Stimulated activated CD8-positive, alpha-beta memory T cell treated with anti-CD3 and anti-CD28 coated beads, Interleukin-7, amount 100 ng/mL, for 48 hours (primary cell): ENCODE results near the gene FAM240A.

Experiments used
- DNase-seq, 2 donors: peaks; one replicate each; pipeline ENCODE4 v3.0.0-alpha.2; 2020; ENCODE audit warnings: low read depth in 1 of 2; ENCODE audit errors: extremely low read depth in 1 of 2

Gene FAM240A

DNA sequence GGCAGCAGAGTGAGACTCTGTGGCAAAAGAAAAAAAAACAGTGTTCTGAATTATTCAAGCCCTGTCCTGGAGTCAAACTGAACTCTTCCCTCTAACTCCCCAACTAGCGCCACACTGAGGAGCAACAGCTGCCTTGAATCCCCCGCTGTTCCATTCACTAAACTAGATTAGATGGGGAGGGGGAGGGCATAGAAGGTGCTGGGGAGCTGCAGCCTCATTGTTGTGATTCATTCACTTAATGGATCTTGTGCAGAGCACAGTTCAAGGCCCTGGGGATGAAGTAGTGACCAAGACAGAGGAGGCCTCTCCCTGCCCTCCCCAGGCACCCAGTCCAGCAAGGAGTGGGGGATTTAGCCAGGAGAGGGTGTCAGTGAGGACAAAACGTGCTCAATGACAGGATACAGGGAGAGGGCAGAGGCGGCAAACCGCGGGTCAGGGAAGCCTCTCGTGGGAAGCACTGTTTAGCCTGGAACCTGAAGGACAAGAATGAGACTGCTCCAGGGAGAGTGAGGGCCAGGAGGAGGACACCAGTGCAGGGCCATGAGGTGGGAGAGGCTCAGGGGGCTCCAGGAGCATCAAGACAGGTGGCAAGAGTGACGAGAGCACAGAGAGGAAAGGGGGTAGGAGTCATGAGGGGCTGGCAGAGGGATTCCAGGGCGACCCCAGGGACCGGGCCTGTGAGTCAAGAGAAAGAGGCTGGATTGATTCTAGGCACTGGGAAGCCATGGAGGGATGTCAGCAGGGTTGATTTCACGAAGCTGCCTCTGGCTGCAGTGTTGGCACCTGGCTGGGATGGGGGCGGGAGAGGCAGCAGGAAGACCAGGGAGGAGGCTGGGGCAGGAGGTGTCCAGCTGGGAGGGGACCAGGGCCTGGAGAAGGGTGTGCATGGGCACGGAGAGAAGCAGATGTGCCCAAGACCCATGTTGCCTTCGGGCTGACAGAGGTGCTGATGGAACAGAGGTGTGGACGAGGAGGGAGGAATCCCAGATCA lies 49.7 kb downstream of the FAM240A start:
- no peak for DNase-seq

DNA sequence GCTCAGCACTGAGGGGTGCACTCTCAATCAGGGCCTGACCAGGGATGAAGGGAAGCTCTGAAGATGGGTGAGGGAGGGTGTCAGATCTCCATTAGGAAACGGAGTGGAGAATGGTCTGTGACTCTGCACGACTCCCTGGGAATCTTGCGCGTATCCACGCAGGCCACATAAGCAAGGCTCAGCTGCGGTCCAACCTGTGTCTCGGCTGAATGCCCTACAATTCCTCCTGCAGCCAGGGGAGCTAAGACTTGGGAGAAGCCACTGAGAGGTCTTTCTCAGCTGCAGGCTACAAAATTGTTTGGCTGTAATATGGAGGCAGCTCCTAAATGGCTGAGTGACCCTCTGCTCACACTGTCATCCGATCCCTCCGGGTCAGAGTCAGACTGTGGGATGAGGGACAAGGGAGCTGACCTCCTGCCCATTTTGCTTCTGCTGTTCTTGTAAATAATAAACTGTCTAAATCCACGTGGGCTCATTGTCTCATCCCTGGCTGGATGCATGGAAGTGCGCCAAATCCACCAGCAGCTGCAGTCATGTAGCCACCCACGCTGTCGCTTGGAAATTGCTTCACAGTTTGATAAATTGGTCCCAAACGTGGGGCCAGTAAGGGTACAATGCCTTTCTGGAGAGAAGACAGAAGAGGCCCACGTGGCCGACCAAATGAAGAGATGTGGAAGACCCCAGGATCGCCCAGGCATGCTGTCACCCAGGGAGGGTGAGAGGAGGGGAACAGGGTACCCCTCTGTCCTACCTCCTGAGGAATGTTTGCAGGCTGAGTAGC lies 50.6 kb downstream of the FAM240A start:
- DNase-seq: no peak

DNA sequence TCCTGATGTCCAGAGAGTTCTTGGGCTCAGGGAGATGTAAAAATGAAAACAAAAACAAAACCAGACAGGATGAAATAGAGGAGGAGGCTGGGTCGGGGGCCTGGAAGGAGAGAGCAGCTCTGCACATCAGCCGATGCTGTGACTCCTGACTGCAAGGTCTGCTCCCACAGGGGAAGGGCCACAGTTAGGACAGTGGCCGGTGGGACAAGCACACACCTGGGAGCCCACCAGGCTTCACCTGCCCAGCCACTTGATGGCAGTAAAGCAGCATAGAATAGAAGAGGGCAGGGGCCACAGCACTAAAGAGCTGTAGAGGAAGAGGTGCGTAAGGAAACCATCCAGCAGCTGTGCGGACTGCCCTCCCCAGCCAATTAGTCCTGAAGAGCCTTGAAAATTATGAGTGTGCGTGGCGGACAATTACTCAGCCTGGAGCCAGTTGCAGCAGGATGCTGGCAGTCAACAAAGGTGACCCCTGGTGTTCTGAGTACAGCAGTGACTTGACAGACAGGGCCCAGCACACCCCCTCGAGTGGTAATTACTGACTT lies 51.3 kb downstream of the FAM240A start:
- no peak for DNase-seq

DNA sequence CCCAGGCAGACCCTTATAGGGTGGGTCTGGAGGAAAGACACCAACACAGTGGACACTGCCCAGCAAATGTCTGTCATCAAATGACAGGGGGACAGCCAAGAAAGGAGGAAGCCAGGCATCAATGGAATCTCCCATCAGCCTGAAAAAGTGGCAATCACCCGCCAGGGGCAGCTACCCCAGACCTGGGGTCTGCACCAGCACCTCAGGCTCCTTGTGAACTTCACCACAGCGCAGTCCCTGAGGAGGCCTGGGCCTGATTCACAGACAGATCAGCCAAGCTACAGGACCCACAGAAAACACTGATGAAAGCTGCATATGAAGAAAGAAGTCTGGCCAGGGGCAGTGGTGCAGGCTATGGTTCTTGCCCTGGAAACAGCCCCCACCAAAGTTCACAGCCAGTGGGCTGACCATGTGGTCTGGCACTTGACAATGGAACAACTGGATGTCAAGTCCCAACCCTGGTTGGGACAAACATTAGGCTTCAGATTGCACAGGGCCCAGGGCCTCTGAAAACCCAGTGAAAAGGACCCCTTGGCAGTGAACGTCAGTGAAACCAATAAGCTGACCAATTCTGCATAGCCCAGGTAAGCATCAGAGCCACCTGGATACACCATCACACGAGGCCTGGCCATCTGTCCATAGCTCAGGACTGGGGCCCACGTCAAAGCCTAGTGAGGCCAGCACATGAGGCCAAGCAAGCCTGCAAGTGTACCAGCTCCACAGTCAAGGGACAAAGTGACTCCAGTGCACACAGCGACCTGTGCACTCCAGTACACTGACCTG lies 52.1 kb downstream of the FAM240A start:
- DNase-seq: no peak

DNA sequence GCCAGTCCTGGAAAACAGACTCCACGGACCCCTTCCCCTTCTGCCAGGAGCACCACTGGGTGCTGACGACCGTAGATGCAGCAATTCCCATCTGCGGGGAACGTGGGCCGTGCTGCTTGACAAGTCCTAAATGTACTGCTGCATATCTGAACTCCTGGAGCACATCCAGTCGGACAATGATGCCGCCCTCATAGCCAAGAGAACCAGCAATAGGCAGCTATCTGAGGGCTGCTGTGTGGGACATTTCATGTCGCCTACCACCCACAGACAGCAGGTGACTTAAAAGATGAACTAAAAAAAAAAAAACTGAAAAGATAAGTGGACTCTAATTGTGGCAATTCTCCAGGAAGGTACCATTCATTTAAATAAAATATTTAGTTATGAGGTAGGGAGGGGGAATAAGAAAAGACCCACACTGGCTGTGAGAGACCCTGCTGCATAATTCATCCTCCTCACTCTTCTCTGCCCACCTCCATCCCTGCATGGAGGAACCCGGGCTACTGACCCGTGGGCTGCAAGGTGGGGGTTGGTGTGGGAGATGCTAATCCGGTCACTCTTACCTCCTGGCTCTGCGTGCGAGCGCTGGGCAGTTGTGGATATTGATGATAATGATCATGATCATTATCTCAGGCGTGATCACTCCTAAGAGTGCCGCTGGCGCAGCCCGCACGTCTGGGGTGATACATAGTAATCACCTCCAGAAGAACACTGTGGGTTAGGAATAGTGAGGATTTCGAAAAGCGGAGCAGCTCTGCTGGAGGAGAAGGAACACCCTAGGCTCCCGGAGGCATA lies 52.8 kb downstream of the FAM240A start:
- no peak for DNase-seq

DNA sequence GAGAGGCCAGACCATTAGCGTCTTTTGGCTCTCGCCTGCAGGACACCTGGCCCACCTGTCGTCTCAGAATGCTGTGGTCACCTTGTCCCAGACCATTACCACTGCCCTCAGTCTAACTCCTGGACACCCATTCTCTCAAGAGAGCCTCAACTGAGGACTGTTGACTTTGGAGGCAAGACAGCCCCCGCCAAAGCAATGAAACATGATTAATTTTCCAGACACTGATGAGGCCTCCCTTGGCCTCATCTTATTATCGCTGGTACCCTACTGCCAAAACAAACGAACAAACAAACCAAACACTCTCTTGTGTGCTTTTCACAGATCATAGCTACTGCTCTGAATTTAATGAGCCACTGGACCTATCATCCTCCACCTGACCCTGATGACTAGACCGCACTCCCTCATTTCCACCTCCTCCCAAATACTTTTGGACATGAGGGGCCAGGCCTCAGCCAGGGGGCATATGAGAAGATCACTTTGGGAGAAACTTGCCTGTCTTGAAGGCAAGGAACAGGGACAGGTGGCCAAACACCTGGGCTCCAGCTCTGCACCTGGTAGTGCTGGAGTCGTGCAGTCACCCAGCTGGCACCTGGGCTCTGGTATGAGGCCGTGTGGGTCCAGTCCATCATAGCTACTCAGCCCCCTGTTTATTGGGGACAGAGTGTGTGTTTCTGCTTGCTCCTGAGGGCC lies 53.6 kb downstream of the FAM240A start:
- DNase-seq: no peak

DNA sequence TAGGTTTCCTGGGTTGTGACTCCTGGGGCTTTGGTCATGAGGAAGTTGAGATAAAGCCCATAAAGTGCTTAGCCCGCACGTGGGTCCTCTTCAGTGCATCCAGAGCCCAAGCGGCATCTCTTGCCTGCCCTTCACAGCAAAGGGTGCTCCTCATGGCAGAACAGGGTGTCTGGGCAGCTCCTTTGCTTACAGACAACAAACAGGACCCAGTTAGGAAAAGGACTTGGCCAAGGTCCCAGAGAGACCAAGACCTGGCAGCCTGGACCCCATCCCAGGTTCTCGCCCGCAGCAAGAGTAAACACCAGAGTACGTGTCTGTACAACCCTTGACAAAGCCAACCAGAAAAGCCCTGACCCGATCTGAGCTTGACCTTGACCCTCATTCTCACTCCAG lies 54.1 kb downstream of the FAM240A start:
- DNase-seq: no peak

DNA sequence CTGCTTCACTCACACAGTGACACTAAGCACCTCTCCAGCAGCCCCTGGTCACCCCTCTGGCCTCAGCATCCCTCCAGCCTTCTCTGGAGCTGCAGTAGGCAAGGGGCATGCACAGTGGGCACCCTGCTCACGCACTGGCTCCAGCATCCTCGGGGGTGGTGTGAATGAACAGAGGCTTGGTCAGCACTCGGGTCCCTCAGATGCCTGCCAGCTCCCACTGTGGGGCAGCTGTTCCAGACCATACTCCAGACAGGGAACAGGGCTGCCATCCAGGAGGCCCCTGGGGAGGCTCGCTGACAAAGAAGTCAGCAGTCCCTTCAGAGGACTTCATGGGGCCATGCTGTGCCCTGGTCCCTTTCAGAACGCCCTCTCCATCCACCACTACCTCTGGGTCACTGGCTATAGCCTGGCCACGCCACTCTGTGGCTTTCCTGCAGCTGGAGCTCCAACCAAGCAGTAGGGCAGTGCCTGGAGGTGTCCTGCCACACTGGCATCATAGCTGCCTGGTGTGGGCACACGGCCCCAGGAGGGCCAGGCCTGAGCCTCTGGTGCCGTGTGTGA lies 54.8 kb downstream of the FAM240A start:
- no peak for DNase-seq

DNA sequence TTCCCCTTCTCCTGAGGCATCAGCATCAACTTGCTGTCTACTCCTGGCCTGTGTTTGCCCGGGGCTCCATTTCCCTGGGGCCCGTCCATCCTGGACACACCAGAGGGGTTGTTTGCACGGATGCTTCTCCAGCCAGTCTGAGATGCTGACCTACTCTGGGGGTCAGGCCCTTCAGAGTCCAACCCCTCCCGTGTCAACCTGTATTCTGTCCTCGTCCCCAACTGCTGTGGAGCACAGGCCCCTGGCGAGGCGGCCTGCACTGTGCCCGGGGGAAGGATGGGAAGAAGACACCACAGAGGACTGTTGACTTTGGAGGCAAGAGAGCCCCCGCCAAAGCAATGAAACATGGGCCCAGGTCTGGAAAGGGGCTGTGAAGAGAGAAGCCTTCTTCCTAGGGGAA lies 55.3 kb downstream of the FAM240A start:
- no peak for DNase-seq

DNA sequence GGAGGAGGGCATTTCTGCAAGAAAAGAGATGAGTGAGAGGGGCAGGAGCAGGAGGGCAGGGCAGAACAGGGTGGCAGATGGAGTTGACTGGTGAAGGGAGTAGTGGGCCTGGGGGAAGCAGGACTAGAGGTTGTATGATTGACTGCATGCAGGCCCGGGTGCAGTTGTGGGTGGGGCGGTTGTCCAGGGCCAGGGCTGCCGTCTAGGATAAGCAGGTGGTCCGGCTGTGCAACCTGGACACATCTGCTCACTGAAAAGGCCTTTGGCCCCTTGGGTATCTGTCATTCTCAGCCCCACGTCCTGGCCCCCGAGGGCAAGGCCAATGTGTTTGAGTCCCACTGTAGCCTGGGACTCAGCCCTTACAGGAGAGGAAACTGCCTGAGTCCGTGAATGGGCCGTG lies 55.8 kb downstream of the FAM240A start:
- DNase-seq: no peak

DNA sequence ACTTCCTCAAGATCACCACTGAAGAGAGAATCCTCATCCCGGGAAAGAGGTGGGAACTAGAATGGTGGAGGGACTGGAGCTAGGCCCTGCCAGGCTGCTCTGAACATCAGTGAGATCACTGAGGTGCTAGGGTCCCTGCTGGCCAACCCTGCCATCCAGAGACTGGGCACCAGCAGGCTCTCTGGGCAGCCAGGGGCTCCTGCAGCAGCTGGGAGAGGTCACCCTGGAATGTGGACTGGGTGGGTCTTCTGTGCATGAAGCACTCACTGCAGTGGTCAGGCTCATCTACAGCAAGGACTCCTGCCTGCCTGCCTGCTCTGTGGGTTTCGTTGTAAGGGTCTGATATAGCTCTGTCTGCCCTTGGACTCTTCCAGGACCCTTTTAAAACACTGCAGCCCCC lies 56.3 kb downstream of the FAM240A start:
- no peak for DNase-seq

DNA sequence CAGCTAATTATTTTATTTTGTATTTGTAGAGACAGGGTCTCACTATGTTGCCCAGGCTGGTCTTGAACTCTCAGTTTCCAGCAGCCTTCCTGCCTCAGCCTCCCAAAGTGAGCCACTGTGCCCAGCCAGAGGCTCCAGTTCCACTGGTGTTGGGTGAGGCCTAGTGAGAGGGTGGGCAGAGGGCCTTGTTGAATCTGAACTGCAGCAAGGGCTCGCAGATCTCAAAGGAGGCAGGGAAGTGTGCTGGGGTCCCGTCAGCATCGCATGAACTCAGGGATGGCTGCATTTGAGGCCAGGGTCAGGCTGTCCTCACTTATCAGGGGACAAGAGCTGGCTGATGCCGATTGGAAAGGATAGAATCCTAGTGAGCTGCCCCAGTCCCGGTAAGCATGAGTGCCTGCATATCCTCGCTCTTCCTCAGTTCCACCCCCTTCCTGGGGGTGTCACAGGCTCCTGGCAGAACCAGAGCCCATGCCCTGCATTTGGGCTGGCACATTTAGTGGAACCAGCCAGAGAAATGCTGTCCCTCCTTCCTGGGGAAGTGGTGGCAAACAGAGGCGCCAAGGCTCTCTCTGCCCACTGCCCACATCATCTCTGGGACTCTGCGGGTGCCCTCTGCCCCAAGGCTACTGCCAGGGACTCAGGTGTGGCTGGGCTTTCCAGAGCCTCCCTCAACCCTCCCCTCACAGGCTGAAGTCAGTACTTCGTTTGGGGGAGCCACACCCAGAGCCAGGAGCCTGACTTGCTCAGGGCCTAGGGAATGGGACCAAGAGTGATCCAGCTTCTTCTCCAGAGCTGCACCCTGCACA lies 57.1 kb downstream of the FAM240A start:
- DNase-seq: no peak

DNA sequence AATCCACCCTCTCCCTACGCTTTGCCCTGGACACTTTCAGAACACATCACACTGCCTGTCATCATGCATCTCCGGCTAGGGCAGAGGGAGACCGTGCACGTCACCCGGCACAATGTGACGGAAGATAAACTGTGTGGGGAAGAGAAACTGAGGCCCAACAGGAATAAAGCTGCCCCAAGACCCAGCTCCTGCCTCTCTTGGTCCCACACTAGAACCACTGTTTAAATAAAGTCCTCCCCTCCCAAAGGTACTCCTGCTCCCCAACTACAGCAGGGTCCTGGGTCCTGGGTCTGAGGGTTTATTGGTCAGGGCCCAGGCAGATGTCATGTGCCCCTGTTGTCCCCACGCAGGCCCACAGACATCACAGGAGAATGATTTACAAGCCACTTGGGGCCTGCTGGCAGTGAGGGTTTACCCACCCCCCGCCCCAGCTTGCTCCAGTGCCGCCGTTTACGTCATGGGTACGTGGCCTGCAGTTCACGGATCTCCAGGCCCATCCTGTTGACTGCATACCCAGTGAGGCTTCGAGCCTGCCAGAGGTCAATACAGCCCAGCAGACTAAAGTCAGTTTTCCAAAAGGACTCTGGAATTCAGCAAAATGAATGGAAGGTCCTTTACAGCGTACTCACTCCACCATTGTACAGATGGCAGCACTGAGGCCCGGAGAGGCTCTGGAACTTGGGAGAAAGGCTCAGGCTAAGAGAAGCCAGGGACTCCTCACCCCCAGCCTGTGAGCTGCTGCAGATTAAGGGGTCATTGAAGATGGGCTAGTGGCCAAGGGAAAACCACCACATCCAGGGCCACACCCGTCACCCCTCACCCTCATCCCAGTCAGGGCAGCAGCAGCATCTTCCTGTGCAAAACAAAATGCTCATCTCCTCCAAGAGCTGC lies 57.9 kb downstream of the FAM240A start:
- no peak for DNase-seq

DNA sequence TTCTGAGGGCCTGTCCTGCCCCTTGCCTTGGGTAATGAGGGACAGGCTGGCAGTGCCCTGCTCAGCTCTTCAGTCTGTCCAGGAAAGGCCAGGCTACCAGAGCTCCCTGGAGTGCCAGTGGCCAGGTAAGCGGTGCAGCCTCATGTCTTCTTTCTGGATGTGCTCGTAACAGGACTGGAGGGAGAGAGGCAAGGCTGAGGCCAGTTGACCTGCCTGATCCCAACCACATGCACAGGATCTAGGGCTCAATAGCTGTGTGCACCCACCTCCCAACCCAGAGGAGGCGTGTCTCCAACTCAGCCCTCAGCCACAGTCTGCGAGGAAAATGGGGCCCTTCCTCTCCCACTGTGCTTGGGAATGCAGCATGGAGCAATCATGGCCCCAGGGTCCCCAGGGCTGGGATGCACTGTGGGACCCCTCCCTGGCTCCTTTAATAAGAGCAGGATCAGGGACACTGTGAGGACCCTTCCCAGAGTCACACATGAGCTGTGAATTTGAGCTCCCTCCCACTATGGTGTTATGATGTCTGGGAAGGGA lies 58.6 kb downstream of the FAM240A start:
- DNase-seq: no peak

DNA sequence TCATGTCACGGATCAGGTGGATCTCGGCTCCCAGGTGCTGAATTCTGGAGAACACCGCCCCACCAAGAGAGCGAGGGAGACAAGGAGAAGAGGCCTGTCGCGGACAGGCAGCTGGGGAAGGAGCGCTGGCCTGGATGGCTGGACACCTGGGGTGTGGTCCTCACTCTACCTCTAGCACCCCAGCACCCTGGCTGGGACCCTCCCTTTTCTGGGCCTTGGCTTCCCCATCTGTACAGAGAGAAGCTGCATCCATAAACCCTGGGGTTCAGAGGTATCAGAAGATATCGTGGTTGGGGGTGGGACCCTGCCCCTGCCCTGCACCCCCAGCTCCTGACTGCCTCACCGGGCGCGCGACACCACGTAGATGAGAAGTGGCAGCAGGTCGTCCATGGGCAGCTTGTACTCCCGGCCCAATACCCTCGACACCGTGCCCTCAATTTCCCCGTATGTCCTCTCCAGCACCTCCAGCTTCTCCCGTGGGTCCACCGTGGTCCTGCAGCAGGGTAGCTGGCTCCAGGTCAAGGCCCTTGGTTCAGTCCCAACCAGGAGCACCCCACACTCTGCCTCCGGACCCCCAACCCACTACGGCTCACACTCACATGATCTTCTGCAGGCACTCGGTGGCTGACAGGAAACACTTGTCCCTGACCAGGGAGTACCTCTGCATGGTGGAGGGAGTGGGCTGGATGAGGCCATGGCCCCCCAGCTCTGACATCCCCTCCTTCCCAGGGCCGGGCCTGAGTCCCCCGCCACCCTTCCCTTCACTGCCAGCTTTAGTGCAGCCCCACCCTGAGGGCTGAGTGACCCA lies 59.4 kb downstream of the FAM240A start:
- DNase-seq: no peak

DNA sequence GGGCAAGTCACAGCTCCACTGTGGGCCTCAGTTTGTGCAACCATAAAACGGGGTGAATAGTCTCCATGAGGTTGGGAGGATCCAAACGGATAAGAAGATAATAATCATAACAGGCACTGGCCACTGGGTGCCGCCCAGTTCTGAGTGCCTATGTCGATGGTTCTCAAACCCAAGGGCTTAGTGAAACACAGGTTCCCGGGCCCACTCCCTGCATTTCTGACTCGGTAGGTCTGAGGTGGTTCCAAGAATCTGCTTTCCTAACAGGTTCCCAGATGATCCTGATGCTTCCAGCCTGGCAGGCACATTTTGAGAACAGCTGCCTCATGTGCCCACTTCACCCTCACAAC lies 60.0 kb downstream of the FAM240A start:
- no peak for DNase-seq
